Trophoblast cell (in vitro differentiated cells and primary cell): Measurements from ENCODE around the gene DLGAP4.

ENCODE experiments used
- DNase-seq, 2 donors: peaks; one replicate each; pipeline ENCODE4 v3.0.0-alpha.2; 2016
- H2AFZ ChIP-seq: 2 replicates; pipeline ENCODE4 v1.6.1; 2013; ENCODE audit warnings: low read length, moderate library complexity, mild to moderate bottlenecking; ENCODE audit not compliant: insufficient read depth, poor library complexity
- H2AK5ac ChIP-seq: 2 replicates; pipeline ENCODE4 v1.6.1; 2013; ENCODE audit warnings: mild to moderate bottlenecking, low read length
- H2BK120ac ChIP-seq: 2 replicates; pipeline ENCODE4 v1.6.1; 2013; ENCODE audit warnings: low read length, mild to moderate bottlenecking, moderate library complexity; ENCODE audit not compliant: insufficient read depth, poor library complexity
- H2BK12ac ChIP-seq: 2 replicates; pipeline ENCODE4 v1.6.1; 2013; ENCODE audit warnings: mild to moderate bottlenecking, low read length, moderate library complexity
- H2BK5ac ChIP-seq: 2 replicates; pipeline ENCODE4 v1.6.1; 2013; ENCODE audit warnings: low read length, low read depth, moderate library complexity, mild to moderate bottlenecking; ENCODE audit not compliant: poor library complexity
- H3K14ac ChIP-seq: 2 replicates; pipeline ENCODE4 v1.6.1; 2013; ENCODE audit warnings: mild to moderate bottlenecking, low read length
- H3K18ac ChIP-seq: 2 replicates; pipeline ENCODE4 v1.6.1; 2013; ENCODE audit warnings: mild to moderate bottlenecking, low read length
- H3K23ac ChIP-seq: 2 replicates; pipeline ENCODE4 v1.6.1; 2013; ENCODE audit warnings: low read length
- H3K27ac ChIP-seq: 2 replicates; pipeline ENCODE4 v1.5.1; 2013; ENCODE audit warnings: low read depth, mild to moderate bottlenecking, inconsistent platforms, low read length, moderate library complexity
- H3K27me3 ChIP-seq: 2 replicates; pipeline ENCODE4 v1.6.1; 2013; ENCODE audit warnings: inconsistent platforms, mild to moderate bottlenecking, low read length, moderate library complexity; ENCODE audit not compliant: insufficient read depth
- H3K36me3 ChIP-seq, 2 experiments: 1 replicate in 1 of 2; 2 replicates in 1 of 2; pipeline ENCODE4 v1.6.1; 2013; ENCODE audit warnings: low read length in 2 of 2, mild to moderate bottlenecking in 2 of 2, moderate library complexity in 1 of 2; ENCODE audit not compliant: insufficient read depth in 2 of 2, control insufficient read depth in 1 of 2
- H3K4ac ChIP-seq: 2 replicates; pipeline ENCODE4 v1.6.1; 2013; ENCODE audit warnings: low read depth, mild to moderate bottlenecking, low read length, moderate library complexity
- H3K4me1 ChIP-seq, 2 experiments: 1 replicate in 1 of 2; 2 replicates in 1 of 2; pipeline ENCODE4 v1.6.1; 2013; ENCODE audit warnings: low read length in 2 of 2, mild to moderate bottlenecking in 2 of 2, moderate library complexity in 1 of 2; ENCODE audit not compliant: insufficient read depth in 2 of 2, control insufficient read depth in 1 of 2
- H3K4me2 ChIP-seq: 2 replicates; pipeline ENCODE4 v1.6.1; 2013; ENCODE audit warnings: inconsistent platforms, mild to moderate bottlenecking, low read length, moderate library complexity
- H3K4me3 ChIP-seq: 2 replicates; pipeline ENCODE4 v1.5.1; 2013; ENCODE audit warnings: mild to moderate bottlenecking, low read depth, low read length, inconsistent platforms
- H3K79me1 ChIP-seq: one replicate; pipeline ENCODE4 v1.6.1; 2013; ENCODE audit warnings: low read length
- H3K79me2 ChIP-seq: 2 replicates; pipeline ENCODE4 v1.6.1; 2013; ENCODE audit warnings: low read length, mild to moderate bottlenecking; ENCODE audit not compliant: control insufficient read depth, insufficient read depth, poor library complexity
- H3K9ac ChIP-seq: 2 replicates; pipeline ENCODE4 v1.6.1; 2013; ENCODE audit warnings: mild to moderate bottlenecking, low read length
- H3K9me3 ChIP-seq: 2 replicates; pipeline ENCODE4 v1.6.1; 2013; ENCODE audit warnings: low read depth, mild to moderate bottlenecking, control low read depth, inconsistent platforms, low read length; ENCODE audit not compliant: insufficient read depth
- H4K12ac ChIP-seq: 2 replicates; pipeline ENCODE4 v1.6.1; 2013; ENCODE audit warnings: low read depth, mild to moderate bottlenecking, low read length, moderate library complexity
- H4K8ac ChIP-seq: 2 replicates; pipeline ENCODE4 v1.6.1; 2013; ENCODE audit warnings: low read depth, mild to moderate bottlenecking, low read length, moderate library complexity
- H4K91ac ChIP-seq: one replicate; pipeline ENCODE4 v1.6.1; 2013; ENCODE audit warnings: low read depth, mild to moderate bottlenecking, low read length, moderate library complexity
- WGBS: extraction: QIAGEN DNeasy Blood & Tissue Kit; methylation state at CpG from one replicate; pipeline ENCODE4 v1.1.7; 2013; ENCODE audit warnings: missing lambda C conversion rate; ENCODE audit not compliant: insufficient read length, insufficient coverage; ENCODE audit errors: extremely low coverage; 5-methylcytosine and 5-hydroxymethylcytosine counted together

The DLGAP4 gene

GRCh38 chr20:36439040-36439730 lies 133.0 kb downstream of the DLGAP4 start:
- Histone ChIP-seq H4K8ac (no peak overlapping the region), H3K23ac (no peak overlapping the region), H4K12ac (no peak overlapping the region), H2AK5ac (no peak overlapping the region), H2AFZ (no peak overlapping the region), H3K27ac (no peak overlapping the region), H3K9ac (no peak overlapping the region), H3K14ac (no peak overlapping the region), H3K4me3 (no peak overlapping the region), H2BK5ac (no peak overlapping the region), H2BK120ac (no peak overlapping the region), H3K79me2 (no peaks in the 10 kb centered on the region), H3K4ac (no peak overlapping the region), H3K36me3 (no peaks in the 10 kb centered on the region), H3K18ac (no peak overlapping the region), H4K91ac (no peak overlapping the region), H3K27me3 (no peaks in the 10 kb centered on the region), H2BK12ac (no peak overlapping the region), H3K79me1 (no peaks in the 10 kb centered on the region), H3K9me3 (peaks cover 3% of the 10 kb centered on the region), H3K4me1 (no peaks in the 10 kb centered on the region), H3K4me2 (no peak overlapping the region)
- DNase-seq = peak; percentile 48 to 85
- no CpG with 5 or more reads among the region's 9 CpGs for WGBS

- DNase-seq = no peak
- H4K91ac ChIP-seq = no peak overlapping the region
- no peak overlapping the region for H2AK5ac ChIP-seq
- no peak overlapping the region for H3K18ac ChIP-seq
- H3K79me2 ChIP-seq = no peaks in the 10 kb centered on the region
- H2BK120ac ChIP-seq = no peak overlapping the region
- H3K36me3 ChIP-seq = no peaks in the 10 kb centered on the region
- H3K4me3 ChIP-seq = no peak overlapping the region
- no peaks in the 10 kb centered on the region for H3K4me1 ChIP-seq
- H3K9ac ChIP-seq = no peak overlapping the region
- no peaks in the 10 kb centered on the region for H3K27me3 ChIP-seq
- H2AFZ ChIP-seq = no peak overlapping the region
- no peak overlapping the region for H4K12ac ChIP-seq
- H3K79me1 ChIP-seq = no peaks in the 10 kb centered on the region
- H2BK12ac ChIP-seq = no peak overlapping the region
- no peak overlapping the region for H3K23ac ChIP-seq
- H3K9me3 ChIP-seq = peaks cover 2% of the 10 kb centered on the region
- H4K8ac ChIP-seq = no peak overlapping the region
- H2BK5ac ChIP-seq = no peak overlapping the region
- H3K4ac ChIP-seq = no peak overlapping the region
- no CpG with 5 or more reads among the region's 7 CpGs for WGBS
- no peak overlapping the region for H3K4me2 ChIP-seq
- no peak overlapping the region for H3K14ac ChIP-seq
- no peak overlapping the region for H3K27ac ChIP-seq
Observed at GRCh38 chr20:36439731-36440072, 133.6 kb downstream of the DLGAP4 start.

GRCh38 chr20:36440370-36441026 lies 134.4 kb downstream of the DLGAP4 start:
- no peak overlapping the region for H3K9ac ChIP-seq
- no peak overlapping the region for H4K12ac ChIP-seq
- WGBS = no CpG with 5 or more reads among the region's 11 CpGs
- H3K27me3 ChIP-seq = no peaks in the 10 kb centered on the region
- no peak overlapping the region for H2BK5ac ChIP-seq
- no peak overlapping the region for H3K4ac ChIP-seq
- no peak for DNase-seq
- no peak overlapping the region for H2AK5ac ChIP-seq
- H3K27ac ChIP-seq = no peak overlapping the region
- no peak overlapping the region for H3K23ac ChIP-seq
- H3K4me1 ChIP-seq = no peaks in the 10 kb centered on the region
- H2AFZ ChIP-seq = no peak overlapping the region
- no peak overlapping the region for H3K14ac ChIP-seq
- no peak overlapping the region for H3K18ac ChIP-seq
- peaks cover 1% of the 10 kb centered on the region for H3K9me3 ChIP-seq
- H2BK120ac ChIP-seq = no peak overlapping the region
- H4K8ac ChIP-seq = no peak overlapping the region
- H4K91ac ChIP-seq = no peak overlapping the region
- no peak overlapping the region for H3K4me2 ChIP-seq
- no peak overlapping the region for H3K4me3 ChIP-seq
- no peak overlapping the region for H2BK12ac ChIP-seq
- no peaks in the 10 kb centered on the region for H3K79me2 ChIP-seq
- no peaks in the 10 kb centered on the region for H3K79me1 ChIP-seq
- H3K36me3 ChIP-seq = no peaks in the 10 kb centered on the region

- WGBS = no CpG with 5 or more reads among the region's 5 CpGs
- no peak overlapping the region for H4K91ac ChIP-seq
- H3K4me2 ChIP-seq = no peak overlapping the region
Observed at GRCh38 chr20:36441027-36441414, 134.9 kb downstream of the DLGAP4 start.

More at GRCh38 chr20:36441027-36441414, 134.9 kb downstream of the DLGAP4 start:
- Histone ChIP-seq H3K18ac (no peak overlapping the region), H2BK12ac (no peak overlapping the region), H2AFZ (no peak overlapping the region), H3K27me3 (no peaks in the 10 kb centered on the region), H3K9ac (no peak overlapping the region), H3K4me3 (no peak overlapping the region), H2BK5ac (no peak overlapping the region), H3K27ac (no peak overlapping the region), H3K4ac (no peak overlapping the region), H3K79me1 (no peaks in the 10 kb centered on the region), H2AK5ac (no peak overlapping the region), H3K36me3 (no peaks in the 10 kb centered on the region), H2BK120ac (no peak overlapping the region), H3K79me2 (no peaks in the 10 kb centered on the region), H3K14ac (no peak overlapping the region), H3K4me1 (no peaks in the 10 kb centered on the region), H4K12ac (no peak overlapping the region), H3K23ac (no peak overlapping the region), H4K8ac (no peak overlapping the region), H3K9me3 (peaks cover 1% of the 10 kb centered on the region)
- DNase-seq = no peak
